Fibroblast of pulmonary artery (primary cell): ENCODE measurements around the gene TXNRD2.
A peak's percentile ranks its signal among the peaks of the same experiment; 100 is the strongest.

Experiments used
- DNase-seq: peaks from one replicate; pipeline ENCODE4 v3.0.0-alpha.2; 2010; ENCODE audit warnings: low read depth
- H3K4me3 ChIP-seq: replicated peaks from 2 replicates; pipeline ENCODE4 v1.5.1; 2011; ENCODE audit warnings: low read depth, mild to moderate bottlenecking, control low read depth, low read length, moderate library complexity
- CTCF ChIP-seq: IDR thresholded peaks from 2 replicates; pipeline ENCODE4 v1.5.1; 2011; ENCODE audit warnings: mild to moderate bottlenecking, control low read depth, low read length, inconsistent platforms; ENCODE audit errors: missing control alignments

Gene TXNRD2

GRCh38 chr22:19941365-19942082 lies at the start of gene TXNRD2, which contains the start of gene COMT:
Gene TXNRD2, minus strand, starts transcription at chr22:19941818. Its CDS starts 15 bp downstream, at chr22:19941803.
Gene COMT, plus strand, starts transcription at chr22:19941772. Its CDS starts 20,755 bp downstream, at chr22:19962527.
- H3K4me3 ChIP-seq, result peak within 1 kb of the TSS; percentile 83
- peak; percentile 60 for DNase-seq
- TF ChIP-seq CTCF, result no peak

GRCh38 chr22:19991395-19991644 lies 49.7 kb upstream of the TXNRD2 start:
- no peak for DNase-seq

GRCh38 chr22:19990609-19991394 lies 49.2 kb upstream of the TXNRD2 start:
- no peak overlapping the region for H3K4me3 ChIP-seq
- TF ChIP-seq CTCF, result no peak

More at GRCh38 chr22:19991395-19991644, 49.7 kb upstream of the TXNRD2 start:
- H3K4me3 ChIP-seq, result no peak overlapping the region
- TF ChIP-seq CTCF, result no peak

GRCh38 chr22:19990188-19990587 lies 48.6 kb upstream of the TXNRD2 start:
- H3K4me3 ChIP-seq, result no peak overlapping the region
- TF ChIP-seq CTCF, result no peak

More at GRCh38 chr22:19990609-19991394, 49.2 kb upstream of the TXNRD2 start:
- DNase-seq, result no peak

GRCh38 chr22:19989725-19990067 lies 48.1 kb upstream of the TXNRD2 start:
- DNase-seq, result no peak
- no peak for TF ChIP-seq CTCF

More at GRCh38 chr22:19990188-19990587, 48.6 kb upstream of the TXNRD2 start:
- no peak for DNase-seq

GRCh38 chr22:19988965-19989724 lies 47.5 kb upstream of the TXNRD2 start:
- DNase-seq, result no peak
- H3K4me3 ChIP-seq, result no peak overlapping the region
- no peak for TF ChIP-seq CTCF

More at GRCh38 chr22:19989725-19990067, 48.1 kb upstream of the TXNRD2 start:
- no peak overlapping the region for H3K4me3 ChIP-seq
